Measurements from ENCODE around the gene DUS1L.

Gene DUS1L

DNA sequence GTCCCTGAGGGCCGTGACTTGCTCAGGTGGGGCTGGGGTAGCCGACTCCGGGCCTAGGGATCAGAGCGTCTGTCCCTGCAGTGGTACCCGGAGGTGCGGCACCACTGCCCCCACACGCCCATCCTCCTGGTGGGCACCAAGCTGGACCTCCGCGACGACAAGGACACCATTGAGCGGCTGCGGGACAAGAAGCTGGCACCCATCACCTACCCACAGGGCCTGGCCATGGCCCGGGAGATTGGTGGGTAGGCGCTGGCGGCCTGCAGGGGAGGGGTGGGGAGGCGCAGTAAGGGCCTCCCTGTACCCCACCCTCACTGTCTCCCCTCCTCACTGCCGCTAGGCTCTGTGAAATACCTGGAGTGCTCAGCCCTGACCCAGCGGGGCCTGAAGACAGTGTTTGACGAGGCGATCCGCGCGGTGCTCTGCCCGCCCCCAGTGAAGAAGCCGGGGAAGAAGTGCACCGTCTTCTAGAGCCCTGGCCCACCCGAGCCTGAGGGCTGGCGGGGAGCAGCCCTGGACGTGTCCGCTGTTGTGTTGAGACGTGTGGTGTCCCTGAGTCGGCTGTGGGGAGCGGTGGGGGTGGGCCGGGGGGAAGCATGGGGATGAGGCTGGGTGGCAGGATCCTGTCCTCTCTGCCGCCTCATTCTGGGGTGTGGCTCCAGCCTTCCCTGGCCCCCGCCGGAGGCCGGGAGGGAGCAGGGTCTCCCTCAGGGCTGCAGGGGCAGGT lies 32.1 kb downstream of the DUS1L start:
- H3F3A ChIP-seq (ENCODE audit: control insufficient read depth, insufficient read depth): peaks cover 9% of the 10 kb centered on the region
- peaks cover 33% of the 10 kb centered on the region for H3K4me1 ChIP-seq (ENCODE audit: control insufficient read depth, low read length)
- peaks cover 5% of the 10 kb centered on the region for H4K20me1 ChIP-seq (ENCODE audit: control insufficient read depth, insufficient read depth, low read depth, low read length)
- H3K9me3 ChIP-seq (ENCODE audit: control insufficient read depth, insufficient read depth, low read length): no peaks in the 10 kb centered on the region
- no peak for TF ChIP-seq EZH2phosphoT487 (IDR thresholded peaks at IDR 0.05; ENCODE audit: borderline replicate concordance, low read length)
- TF ChIP-seq, protein P1, sequence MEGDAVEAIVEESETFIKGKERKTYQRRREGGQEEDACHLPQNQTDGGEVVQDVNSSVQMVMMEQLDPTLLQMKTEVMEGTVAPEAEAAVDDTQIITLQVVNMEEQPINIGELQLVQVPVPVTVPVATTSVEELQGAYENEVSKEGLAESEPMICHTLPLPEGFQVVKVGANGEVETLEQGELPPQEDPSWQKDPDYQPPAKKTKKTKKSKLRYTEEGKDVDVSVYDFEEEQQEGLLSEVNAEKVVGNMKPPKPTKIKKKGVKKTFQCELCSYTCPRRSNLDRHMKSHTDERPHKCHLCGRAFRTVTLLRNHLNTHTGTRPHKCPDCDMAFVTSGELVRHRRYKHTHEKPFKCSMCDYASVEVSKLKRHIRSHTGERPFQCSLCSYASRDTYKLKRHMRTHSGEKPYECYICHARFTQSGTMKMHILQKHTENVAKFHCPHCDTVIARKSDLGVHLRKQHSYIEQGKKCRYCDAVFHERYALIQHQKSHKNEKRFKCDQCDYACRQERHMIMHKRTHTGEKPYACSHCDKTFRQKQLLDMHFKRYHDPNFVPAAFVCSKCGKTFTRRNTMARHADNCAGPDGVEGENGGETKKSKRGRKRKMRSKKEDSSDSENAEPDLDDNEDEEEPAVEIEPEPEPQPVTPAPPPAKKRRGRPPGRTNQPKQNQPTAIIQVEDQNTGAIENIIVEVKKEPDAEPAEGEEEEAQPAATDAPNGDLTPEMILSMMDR (IDR thresholded peaks at IDR 0.05; ENCODE audit: low read depth, low read length, poor library complexity, severe bottlenecking): no peak
- no peak overlapping the region for H3K27ac ChIP-seq (ENCODE audit: low read depth, low read length)
- H3K9me2 ChIP-seq (replicated peaks; ENCODE audit: control insufficient read depth, low read length): no peaks in the 10 kb centered on the region
- peaks cover 21% of the 10 kb centered on the region for H3K36me3 ChIP-seq (ENCODE audit: control insufficient read depth, low read length)
- no peak overlapping the region for H3K4me2 ChIP-seq (ENCODE audit: low read length)
- no peak overlapping the region for H3K4me3 ChIP-seq (ENCODE audit: low read length)
- peaks cover 12% of the 10 kb centered on the region for H3K79me2 ChIP-seq (ENCODE audit: control insufficient read depth, low read length)
- no peaks in the 10 kb centered on the region for H3K27me3 ChIP-seq (ENCODE audit: control insufficient read depth, low read length)

DNA sequence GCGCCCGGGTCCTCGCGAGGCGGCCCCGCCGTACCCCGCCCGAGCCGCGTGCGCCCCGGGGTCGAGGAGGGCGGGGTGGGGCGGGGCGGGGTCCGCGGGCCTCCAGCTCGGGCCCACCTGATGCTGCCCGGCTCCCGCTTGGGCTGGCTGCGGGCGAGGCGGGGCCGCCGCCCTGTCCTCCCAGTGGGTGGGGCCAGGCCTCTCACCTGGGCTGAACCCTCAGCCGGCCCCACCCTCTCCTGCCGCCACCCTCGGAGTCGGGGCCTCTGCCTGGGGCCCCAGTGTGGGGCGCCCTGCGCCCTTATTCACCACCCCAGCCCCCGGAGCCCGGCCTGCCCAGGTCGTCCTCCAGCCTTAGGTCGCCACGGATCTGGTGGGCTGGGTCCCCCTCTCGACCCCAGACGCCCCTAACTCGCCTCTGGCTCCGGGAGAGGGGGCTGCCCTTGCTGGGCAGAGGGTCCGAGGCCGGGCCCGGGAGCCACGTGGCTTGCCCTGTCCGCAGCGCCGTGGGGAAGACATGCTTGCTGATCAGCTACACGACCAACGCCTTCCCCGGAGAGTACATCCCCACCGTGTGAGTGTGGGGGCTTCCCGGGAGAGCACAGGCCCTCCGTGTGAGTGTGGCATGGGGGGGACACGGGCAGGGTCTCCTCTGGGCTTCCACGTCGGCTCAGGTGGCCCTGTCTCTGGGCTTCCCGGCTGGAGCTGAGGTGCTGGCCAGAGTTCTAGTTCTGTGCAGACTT lies 33.5 kb downstream of the DUS1L start:
- Histone ChIP-seq H3K79me2 (ENCODE audit: control insufficient read depth, low read length) (peaks cover 12% of the 10 kb centered on the region), H3K9me3 (ENCODE audit: control insufficient read depth, insufficient read depth, low read length) (no peaks in the 10 kb centered on the region), H3K27me3 (ENCODE audit: control insufficient read depth, low read length) (no peaks in the 10 kb centered on the region), H4K20me1 (ENCODE audit: control insufficient read depth, insufficient read depth, low read depth, low read length) (peaks cover 5% of the 10 kb centered on the region), H3K27ac (ENCODE audit: low read depth, low read length) (no peak overlapping the region), H3F3A (ENCODE audit: control insufficient read depth, insufficient read depth) (peaks cover 9% of the 10 kb centered on the region), H3K4me1 (ENCODE audit: control insufficient read depth, low read length) (peaks cover 27% of the 10 kb centered on the region), H3K36me3 (ENCODE audit: control insufficient read depth, low read length) (peaks cover 24% of the 10 kb centered on the region), H3K4me3 (ENCODE audit: low read length) (peak overlapping the region; percentile 20; the same call in 1 of the 2 replicates), H3K9me2 (replicated peaks; ENCODE audit: control insufficient read depth, low read length) (no peaks in the 10 kb centered on the region), H3K4me2 (ENCODE audit: low read length) (peak overlapping the region; percentile 46; the same call in 1 of the 2 replicates)
- no peak for TF ChIP-seq EZH2phosphoT487 (IDR thresholded peaks at IDR 0.05; ENCODE audit: borderline replicate concordance, low read length)
- TF ChIP-seq, protein P1 (IDR thresholded peaks at IDR 0.05; ENCODE audit: low read depth, low read length, poor library complexity, severe bottlenecking): no peak

DNA sequence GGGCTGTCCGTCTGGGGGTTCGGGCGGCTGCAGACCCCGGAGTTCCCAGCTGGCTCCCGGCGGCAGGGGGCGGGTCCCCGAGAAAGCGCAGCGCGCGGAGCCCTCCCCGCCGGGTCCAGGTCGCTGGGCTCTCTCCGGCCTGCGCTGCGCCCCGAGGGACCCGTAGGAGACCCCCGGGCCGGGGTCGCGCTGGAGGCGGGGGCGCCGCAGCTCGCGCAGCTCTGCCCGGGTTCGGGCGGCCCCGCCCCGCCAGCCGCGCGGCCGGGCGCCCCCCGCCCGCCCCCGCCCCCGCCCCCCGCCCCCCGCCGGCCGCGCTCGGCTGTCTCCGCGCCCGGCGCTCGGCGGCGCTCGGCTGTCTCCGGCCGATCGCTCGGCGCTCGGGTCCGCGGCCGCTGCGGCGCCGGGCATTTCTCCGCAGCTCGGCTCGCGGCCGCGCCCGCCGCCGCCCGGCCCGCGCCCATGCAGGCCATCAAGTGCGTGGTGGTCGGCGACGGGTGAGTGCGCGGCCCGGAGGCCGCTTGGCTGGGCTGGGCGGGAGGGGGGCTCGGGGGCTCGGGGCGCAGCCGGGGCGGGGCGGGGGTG lies 34.2 kb downstream of the DUS1L start, which contains the start of gene RAC3:
RAC3 (plus strand) TSS at position 376 of the 582 bp plus-strand sequence; CDS start at position 460, 84 bp downstream.
- no peaks in the 10 kb centered on the region for H3K27me3 ChIP-seq (ENCODE audit: control insufficient read depth, low read length)
- peaks cover 5% of the 10 kb centered on the region for H3K79me2 ChIP-seq (ENCODE audit: control insufficient read depth, low read length)

More for the DNA sequence above, 34.2 kb downstream of the DUS1L start, which contains the start of gene RAC3:
- Histone ChIP-seq H3K4me2 (ENCODE audit: low read length) (peak within 1 kb of the TSS; percentile 93), H3F3A (ENCODE audit: control insufficient read depth, insufficient read depth) (peaks cover 9% of the 10 kb centered on the region), H3K4me3 (ENCODE audit: low read length) (peak within 1 kb of the TSS; percentile 78), H3K4me1 (ENCODE audit: control insufficient read depth, low read length) (peaks cover 23% of the 10 kb centered on the region), H3K9me2 (replicated peaks; ENCODE audit: control insufficient read depth, low read length) (no peaks in the 10 kb centered on the region), H4K20me1 (ENCODE audit: control insufficient read depth, insufficient read depth, low read depth, low read length) (no peaks in the 10 kb centered on the region), H3K9me3 (ENCODE audit: control insufficient read depth, insufficient read depth, low read length) (no peaks in the 10 kb centered on the region), H3K27ac (ENCODE audit: low read depth, low read length) (no peak within 1 kb of the TSS), H3K36me3 (ENCODE audit: control insufficient read depth, low read length) (peaks cover 17% of the 10 kb centered on the region)
- TF ChIP-seq, protein P1 (IDR thresholded peaks at IDR 0.05; ENCODE audit: low read depth, low read length, poor library complexity, severe bottlenecking): no peak
- no peak for TF ChIP-seq EZH2phosphoT487 (IDR thresholded peaks at IDR 0.05; ENCODE audit: borderline replicate concordance, low read length)

All from DOHH2 (cell line).